PFSK-1 (cell line): ENCODE measurements around the gene NSMCE1.

ENCODE experiments used
- FOXP2 ChIP-seq: optimal IDR thresholded peaks from 2 replicates; pipeline ENCODE3; 2011; ENCODE audit warnings: borderline replicate concordance, control low read depth, inconsistent platforms; ENCODE audit not compliant: insufficient read depth; ENCODE audit errors: extremely low read length, extremely low read depth
- POLR2AphosphoS5 ChIP-seq: IDR thresholded peaks from 2 replicates; pipeline ENCODE4 v1.6.1; 2012; ENCODE audit warnings: low read depth, mild to moderate bottlenecking, control low read depth, low read length, moderate library complexity
- SIN3A ChIP-seq: IDR thresholded peaks from 2 replicates; pipeline ENCODE4 v1.6.1; 2012; ENCODE audit warnings: mild to moderate bottlenecking, low read length, moderate library complexity, borderline replicate concordance; ENCODE audit not compliant: insufficient read depth
- TAF1 ChIP-seq: IDR thresholded peaks from 2 replicates; pipeline ENCODE4 v1.6.1; 2012; ENCODE audit warnings: low read length, control low read depth, borderline replicate concordance; ENCODE audit not compliant: insufficient read depth
- TF ChIP-seq, protein P1 (sequence below), 2 experiments: IDR thresholded peaks; 2 replicates each; pipeline versions ENCODE4 v1.6.1 to v1.8.0; 2011 to 2012; ENCODE audit warnings: low read depth in 2 of 2, low read length in 2 of 2, control low read depth in 1 of 2, inconsistent platforms in 1 of 2, mild to moderate bottlenecking in 1 of 2, moderate library complexity in 1 of 2; ENCODE audit not compliant: insufficient read depth in 1 of 2

DNA sequence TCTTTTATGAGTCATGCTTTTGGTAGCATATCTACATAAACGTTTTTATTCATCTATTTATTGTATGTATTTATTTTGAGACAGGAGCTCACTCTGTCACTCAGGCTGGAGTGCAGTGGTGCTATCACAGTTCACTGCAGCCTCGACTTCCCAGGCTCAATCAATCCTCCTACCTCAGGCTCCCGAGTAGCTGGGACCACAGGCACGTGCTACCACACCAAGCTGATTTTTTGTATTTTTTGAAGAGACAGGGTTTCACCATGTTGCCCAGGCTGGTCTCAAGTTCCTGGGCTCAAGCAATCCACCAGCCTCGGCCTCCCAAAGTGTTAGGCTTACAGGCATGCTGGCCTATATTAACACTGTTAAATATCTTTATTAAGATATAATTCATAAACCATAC, 24.8 kb upstream of the NSMCE1 start:
- TF ChIP-seq POLR2AphosphoS5, result no peak
- no peak for TF ChIP-seq TAF1
- TF ChIP-seq, protein P1, sequence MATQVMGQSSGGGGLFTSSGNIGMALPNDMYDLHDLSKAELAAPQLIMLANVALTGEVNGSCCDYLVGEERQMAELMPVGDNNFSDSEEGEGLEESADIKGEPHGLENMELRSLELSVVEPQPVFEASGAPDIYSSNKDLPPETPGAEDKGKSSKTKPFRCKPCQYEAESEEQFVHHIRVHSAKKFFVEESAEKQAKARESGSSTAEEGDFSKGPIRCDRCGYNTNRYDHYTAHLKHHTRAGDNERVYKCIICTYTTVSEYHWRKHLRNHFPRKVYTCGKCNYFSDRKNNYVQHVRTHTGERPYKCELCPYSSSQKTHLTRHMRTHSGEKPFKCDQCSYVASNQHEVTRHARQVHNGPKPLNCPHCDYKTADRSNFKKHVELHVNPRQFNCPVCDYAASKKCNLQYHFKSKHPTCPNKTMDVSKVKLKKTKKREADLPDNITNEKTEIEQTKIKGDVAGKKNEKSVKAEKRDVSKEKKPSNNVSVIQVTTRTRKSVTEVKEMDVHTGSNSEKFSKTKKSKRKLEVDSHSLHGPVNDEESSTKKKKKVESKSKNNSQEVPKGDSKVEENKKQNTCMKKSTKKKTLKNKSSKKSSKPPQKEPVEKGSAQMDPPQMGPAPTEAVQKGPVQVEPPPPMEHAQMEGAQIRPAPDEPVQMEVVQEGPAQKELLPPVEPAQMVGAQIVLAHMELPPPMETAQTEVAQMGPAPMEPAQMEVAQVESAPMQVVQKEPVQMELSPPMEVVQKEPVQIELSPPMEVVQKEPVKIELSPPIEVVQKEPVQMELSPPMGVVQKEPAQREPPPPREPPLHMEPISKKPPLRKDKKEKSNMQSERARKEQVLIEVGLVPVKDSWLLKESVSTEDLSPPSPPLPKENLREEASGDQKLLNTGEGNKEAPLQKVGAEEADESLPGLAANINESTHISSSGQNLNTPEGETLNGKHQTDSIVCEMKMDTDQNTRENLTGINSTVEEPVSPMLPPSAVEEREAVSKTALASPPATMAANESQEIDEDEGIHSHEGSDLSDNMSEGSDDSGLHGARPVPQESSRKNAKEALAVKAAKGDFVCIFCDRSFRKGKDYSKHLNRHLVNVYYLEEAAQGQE (IDR thresholded peaks at IDR 0.05; ENCODE audit: insufficient read depth in 1 of 2, low read depth in 2 of 2, low read length in 2 of 2), result no peak
- TF ChIP-seq FOXP2, result no peak
- TF ChIP-seq SIN3A, result no peak
